HG03139 (cell line): ENCODE results near the gene DHRSX.

Experiments used
- ATAC-seq: cut with Tn5 transposase; IDR thresholded peaks from one replicate; pipeline ENCODE4 v1.9.1; 2021; ENCODE audit not compliant: unreplicated experiment

DHRSX gene

GRCh38 chrX:2176733-2177132 is 324.0 kb downstream of the DHRSX start:
- no peak for ATAC-seq

GRCh38 chrX:2176274-2176673 is 324.5 kb downstream of the DHRSX start:
- no peak for ATAC-seq

GRCh38 chrX:2172359-2172758 is 328.4 kb downstream of the DHRSX start:
- ATAC-seq: no peak
